ENCODE results near the gene CASKIN1.
"Not testable (repeated sequence)": the region's sequence is repeated elsewhere in the genome, so short reads cannot be mapped to it uniquely, and the experiment has no call there.

Gene CASKIN1, protein sequence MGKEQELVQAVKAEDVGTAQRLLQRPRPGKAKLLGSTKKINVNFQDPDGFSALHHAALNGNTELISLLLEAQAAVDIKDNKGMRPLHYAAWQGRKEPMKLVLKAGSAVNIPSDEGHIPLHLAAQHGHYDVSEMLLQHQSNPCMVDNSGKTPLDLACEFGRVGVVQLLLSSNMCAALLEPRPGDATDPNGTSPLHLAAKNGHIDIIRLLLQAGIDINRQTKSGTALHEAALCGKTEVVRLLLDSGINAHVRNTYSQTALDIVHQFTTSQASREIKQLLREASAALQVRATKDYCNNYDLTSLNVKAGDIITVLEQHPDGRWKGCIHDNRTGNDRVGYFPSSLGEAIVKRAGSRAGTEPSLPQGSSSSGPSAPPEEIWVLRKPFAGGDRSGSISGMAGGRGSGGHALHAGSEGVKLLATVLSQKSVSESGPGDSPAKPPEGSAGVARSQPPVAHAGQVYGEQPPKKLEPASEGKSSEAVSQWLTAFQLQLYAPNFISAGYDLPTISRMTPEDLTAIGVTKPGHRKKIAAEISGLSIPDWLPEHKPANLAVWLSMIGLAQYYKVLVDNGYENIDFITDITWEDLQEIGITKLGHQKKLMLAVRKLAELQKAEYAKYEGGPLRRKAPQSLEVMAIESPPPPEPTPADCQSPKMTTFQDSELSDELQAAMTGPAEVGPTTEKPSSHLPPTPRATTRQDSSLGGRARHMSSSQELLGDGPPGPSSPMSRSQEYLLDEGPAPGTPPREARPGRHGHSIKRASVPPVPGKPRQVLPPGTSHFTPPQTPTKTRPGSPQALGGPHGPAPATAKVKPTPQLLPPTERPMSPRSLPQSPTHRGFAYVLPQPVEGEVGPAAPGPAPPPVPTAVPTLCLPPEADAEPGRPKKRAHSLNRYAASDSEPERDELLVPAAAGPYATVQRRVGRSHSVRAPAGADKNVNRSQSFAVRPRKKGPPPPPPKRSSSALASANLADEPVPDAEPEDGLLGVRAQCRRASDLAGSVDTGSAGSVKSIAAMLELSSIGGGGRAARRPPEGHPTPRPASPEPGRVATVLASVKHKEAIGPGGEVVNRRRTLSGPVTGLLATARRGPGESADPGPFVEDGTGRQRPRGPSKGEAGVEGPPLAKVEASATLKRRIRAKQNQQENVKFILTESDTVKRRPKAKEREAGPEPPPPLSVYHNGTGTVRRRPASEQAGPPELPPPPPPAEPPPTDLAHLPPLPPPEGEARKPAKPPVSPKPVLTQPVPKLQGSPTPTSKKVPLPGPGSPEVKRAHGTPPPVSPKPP (N-terminal part only)

DNA sequence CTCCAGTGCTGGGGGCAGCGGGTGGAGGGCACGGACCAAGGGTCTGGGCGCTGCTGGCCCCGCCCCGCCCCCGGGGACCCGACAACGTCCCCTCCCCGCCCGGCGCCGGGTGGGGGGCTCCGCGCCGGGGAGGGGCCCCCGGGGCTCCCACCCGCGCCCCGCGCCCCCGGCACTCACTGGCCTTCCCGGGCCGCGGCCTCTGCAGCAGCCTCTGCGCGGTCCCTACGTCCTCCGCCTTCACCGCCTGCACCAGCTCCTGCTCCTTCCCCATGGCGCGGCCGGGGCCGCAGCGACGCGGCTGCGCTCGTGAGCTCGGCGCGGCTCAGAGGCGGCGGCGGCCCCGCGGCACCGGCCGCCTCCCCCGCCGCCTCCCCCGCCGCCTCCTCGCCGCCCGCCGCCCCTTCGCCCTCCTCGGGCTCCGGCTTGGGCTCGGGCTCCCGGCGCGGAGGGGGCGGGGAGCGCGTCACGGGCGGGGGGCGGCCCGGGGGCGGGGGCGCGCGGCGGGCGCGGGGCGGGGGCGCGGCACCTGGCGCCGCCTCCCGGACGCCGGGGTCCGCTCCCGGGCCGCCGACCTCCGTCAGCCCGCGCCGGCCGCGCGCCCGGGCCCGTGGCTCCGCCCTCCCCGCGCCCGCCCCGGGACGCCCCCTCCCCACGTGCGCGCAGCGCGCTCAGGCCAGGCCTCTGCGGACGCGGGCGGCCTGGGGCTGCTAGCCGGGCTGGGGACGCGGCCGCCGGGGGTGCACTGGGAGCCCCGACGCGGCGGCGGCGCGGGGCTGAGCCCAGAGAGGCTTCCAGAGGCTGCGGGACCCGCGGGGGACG, at the start of gene CASKIN1:
Gene CASKIN1, minus strand, starts transcription at position 444 of the 819 bp plus-strand sequence. Its CDS starts 173 bp downstream, at position 271.
- DNase-seq, result no peak

DNA sequence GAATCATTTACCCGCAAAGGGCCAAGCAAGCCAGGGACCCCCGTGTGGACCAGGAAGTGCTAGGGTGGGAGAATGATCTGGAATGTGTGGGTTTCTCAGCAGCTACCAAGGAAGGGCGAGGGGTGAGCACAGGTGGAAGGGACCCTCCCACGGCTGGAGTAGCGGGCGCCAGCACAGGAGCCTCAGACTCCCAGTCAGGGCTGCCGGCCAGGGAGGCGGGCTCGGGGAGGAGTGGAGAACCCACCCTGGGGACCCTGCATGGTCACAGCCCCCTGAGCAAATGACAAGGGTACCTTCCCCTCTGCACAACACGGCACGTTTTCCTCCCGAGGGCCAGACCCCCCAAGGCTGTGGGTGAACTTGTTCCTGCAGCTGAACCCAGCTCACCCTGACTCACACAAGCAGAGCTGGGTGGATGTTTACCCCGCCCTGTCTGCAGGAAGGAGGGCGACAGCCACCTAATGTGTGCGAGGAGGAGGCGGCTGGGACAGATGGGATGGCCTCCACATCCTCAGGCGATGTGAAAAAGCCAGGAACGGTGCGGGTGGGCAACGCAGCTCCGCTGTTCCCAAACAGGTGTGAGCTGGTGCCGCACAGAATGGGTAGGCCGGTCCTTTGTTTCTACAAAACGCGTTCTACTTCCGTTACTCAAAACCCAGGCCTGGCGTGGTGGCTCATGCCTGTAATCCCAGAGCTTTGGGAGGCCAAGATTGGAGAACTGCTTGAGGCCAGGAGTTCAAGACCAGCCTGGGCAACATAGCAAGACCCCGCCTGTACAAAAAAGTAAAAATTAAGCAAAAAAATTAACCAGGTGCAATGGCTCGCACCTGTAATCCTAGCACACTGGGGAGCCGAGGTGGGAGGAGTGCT, 48.8 kb upstream of the CASKIN1 start:
- DNase-seq, result no peak

DNA sequence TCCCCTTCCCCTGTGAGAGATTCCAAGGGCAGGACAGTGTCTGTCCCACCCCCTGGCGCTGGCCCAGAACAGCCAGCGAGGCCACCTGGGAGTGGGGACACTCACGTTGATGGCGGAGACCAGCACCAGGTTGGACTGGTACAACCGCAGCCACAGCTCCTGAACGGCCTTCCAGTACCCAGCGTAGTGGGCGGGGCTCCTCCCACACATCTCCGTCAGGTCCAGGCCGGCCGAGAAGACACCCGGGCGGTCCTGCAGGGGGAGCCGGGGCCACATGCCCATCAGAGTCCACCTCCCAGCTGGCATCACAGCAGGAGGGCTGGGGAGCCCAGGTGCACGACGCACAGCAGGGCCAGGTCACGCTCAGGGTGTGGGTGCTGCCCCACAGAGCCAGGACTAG, 47.9 kb upstream of the CASKIN1 start:
- DNase-seq, result no peak

- no peak for DNase-seq
These were observed 47.4 kb upstream of the CASKIN1 start for GRCh38 chr16:2243781-2244180.

DNA sequence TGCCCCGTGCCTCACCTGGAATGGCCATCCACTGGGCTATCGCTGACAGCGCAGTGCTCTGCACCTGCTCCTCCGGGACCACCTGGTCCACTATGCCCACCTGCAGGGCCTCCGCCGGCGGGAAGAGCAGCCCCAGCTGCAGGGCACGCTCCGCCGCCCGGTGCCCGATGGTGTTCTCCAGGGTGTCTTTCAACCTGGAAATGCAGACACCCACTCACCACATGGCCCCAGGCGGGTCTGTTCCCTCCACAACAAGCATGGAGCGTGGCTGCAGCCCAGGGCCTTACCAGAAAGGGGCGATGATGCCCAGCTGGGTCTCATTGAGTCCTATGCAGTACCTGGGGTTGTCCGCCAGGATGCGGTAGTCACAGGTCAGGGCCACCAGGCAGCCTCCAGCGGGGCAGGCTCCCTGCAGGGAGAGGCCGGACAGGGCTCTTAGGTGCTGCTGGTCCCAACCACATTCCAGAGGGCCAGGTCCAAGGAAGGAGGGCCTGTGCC, 46.7 kb upstream of the CASKIN1 start:
- no peak for DNase-seq

DNA sequence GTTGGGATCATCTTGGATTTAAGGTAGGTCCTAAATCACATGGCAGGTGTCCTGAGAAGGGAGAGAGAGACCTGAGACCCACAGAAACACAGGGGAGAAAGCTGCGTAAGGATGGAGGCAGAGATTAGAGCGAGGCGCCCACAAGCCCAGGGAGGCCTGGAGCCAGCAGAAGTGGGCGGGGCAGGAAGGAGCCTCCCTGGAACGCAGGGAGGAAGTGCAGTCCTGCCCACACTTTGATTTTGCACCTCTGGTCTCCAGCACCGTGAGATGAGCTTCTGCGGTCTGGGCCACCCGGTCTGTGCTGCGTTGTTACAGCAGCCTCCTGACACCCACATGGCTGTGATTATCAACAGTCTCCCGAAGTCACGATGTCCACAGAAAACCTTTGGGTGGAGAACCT, 46.2 kb upstream of the CASKIN1 start:
- DNase-seq, result no peak

- not testable (repeated sequence) for DNase-seq
These were observed 43.9 kb upstream of the CASKIN1 start for GRCh38 chr16:2240331-2240730.

GRCh38 chr16:2238838-2239675, 42.7 kb upstream of the CASKIN1 start:
- DNase-seq, result no peak

DNA sequence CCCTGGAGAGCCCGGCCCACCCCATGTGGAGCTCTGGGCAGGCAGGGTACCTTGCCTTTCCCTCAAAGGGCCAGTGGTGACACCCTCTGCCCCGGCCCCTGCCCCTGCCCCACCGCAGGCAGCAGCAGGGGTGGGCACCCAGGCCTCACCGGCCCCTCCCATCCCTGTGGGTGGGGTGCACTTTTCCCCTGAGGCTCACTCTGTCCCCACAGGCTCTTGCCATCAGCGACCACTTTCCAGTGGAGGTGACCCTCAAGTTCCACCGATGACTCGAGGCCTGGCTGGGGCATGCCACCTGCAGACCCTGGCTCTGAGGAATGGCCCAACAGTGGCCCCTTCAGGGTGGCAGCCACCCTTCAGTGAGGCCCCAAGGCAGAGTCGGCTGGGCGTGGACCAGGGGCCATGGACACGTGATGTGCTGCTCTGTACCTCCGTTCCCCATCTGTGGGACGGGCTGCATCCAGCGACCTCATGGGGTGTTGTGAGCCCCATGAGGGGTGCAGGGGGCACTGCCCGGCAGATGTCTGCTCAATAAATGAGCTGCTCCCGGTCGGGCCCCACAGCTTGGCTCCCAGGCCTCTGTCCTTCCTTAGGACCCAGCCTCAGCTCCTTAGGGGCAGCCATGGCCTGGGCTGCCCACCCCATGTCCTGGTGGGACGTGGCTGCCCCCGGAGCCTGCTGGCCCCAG, 41.9 kb upstream of the CASKIN1 start:
- DNase-seq, result no peak

DNA sequence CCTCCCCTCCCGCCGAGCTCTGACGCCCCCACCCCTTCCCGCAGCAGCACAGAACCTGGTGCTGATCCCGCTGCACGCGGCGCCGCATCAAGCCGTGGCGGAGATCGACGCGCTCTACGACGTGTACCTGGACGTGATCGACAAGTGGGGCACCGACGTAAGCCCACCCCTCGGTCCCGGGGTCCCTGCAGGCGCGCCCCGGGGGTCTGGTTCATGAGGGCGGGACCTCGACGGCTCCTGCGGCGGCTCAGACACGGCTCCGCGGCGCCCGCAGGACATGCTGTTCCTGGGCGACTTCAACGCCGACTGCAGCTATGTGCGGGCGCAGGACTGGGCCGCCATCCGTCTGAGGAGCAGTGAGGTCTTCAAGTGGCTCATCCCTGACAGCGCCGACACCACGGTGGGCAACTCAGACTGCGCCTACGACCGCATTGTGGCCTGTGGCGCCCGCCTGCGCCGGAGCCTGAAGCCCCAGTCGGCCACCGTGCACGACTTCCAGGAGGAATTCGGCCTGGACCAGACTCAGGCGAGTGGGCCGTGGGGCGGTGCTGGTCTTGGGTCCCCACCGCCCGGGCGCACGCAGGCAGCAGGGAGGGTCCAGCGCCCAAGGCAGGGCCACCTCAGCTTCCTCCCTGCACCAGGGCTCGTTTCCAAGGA, 41.2 kb upstream of the CASKIN1 start:
- DNase-seq, result no peak

- DNase-seq, result no peak
These were observed 40.7 kb upstream of the CASKIN1 start for GRCh38 chr16:2237102-2237482.

GRCh38 chr16:2236337-2237101, 40.1 kb upstream of the CASKIN1 start, which contains the start of gene DNASE1L2:
TSS of gene DNASE1L2 (plus strand) at chr16:2236444. CDS start at chr16:2236817, 373 bp downstream.
- DNase-seq, result no peak

- no peak for DNase-seq
These were observed 39.4 kb upstream of the CASKIN1 start for GRCh38 chr16:2235695-2236336.

DNA sequence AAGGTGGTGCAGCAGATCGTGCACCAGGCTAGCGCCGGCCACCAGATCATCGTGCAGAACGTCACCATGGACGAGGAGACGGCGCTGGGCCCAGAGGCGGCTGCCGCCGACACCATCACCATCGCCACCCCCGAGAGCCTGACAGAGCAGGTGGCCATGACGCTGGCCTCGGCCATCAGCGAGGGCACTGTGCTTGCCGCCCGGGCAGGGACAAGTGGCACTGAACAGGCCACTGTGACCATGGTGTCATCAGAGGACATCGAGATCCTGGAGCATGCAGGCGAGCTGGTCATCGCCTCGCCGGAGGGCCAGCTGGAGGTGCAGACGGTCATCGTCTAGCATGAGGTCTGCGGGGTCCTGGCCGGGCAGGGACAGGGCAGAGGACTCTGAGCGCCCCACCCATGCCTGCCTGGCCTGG, 38.8 kb upstream of the CASKIN1 start:
- DNase-seq, result no peak

DNA sequence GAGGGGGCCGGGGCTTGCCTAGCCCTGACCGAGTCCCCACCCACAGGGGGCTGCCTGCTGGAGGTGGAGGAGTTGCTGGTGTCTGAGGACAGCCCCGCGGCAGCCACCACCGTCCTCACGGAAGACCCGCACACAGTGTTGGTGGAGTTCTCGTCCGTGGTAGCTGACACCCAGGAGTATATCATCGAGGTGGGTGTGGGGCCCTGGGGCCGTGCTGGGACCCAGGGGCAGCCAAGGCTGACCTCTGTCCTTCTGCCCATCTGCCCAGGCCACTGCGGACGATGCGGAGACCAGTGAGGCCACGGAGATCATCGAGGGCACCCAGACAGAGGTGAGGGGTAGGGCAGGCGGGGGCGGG, 38.4 kb upstream of the CASKIN1 start:
- no peak for DNase-seq

GRCh38 chr16:2233872-2234812, 37.7 kb upstream of the CASKIN1 start:
- DNase-seq, result no peak
